OCI-M2 (cell line): ENCODE results near the gene RAD21L1.

Source experiments
- DNase-seq: peaks from one replicate; lab custom pipeline; 2025; ENCODE audit not compliant: unreplicated experiment; lab: John Stamatoyannopoulos, UW

RAD21L1 gene

DNA sequence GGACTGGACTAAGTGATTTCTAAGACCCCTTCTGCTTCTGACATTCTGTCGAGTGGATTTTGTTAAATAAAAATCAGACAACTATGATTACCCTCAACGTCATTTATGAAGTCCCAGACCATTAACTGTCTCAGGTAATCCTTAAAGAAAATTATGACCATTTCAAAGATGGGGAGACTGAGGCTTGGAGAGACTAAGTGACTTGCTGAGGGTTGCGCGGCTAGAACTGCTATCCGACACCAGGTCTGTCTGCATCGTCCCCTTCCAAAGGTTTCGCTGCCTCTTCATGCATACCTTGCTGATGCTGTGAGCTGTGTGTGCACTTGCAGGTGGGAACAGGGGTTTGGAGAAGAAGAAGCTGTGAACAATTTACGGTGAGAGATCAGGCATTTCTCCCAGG, 43.4 kb downstream of the RAD21L1 start:
- DNase-seq = no peak

GRCh38 chr20:1269850-1270249, 44.0 kb downstream of the RAD21L1 start:
- DNase-seq = no peak

- DNase-seq = no peak
Observed at GRCh38 chr20:1272368-1273100, 46.7 kb downstream of the RAD21L1 start.

DNA sequence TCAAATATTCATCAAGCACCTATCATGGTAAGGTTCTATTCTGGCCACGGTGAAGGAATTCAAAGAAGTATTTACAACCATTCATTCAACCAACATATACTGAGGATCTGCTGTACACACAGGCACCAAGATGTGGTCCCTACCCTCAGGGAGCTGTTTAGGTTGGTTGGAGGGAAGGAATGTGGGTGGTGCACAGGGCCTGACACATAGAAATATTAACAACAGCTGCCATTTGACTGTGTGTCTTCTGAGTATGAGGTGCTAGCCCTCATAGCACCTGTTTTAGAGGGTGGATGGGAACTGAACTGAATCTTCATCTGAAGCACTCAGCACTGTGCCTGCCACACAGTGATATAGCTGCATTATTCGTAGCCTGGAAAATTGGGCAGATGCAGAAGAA, 47.5 kb downstream of the RAD21L1 start:
- no peak for DNase-seq

- DNase-seq = no peak
Observed at GRCh38 chr20:1274485-1275311, 48.9 kb downstream of the RAD21L1 start.

DNA sequence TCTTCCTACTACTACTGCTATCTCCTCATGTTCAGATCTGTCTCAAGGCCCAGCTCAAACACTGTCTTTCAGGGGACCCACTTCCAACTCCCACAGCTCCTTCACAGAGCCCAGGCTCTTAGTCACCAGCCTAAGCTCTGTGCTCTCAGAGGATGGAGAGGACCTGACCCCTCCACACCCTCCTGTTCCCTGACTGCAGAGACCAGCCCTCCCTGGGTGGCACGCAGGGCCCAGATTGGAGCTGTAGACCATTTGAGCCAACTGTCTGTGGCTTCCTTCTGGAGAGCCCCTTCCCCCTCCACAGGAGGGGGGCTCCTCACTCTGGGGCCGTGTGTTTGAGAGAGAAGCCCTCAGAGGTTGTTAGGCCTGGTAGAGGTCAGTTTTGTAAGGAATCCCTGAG, 50.1 kb downstream of the RAD21L1 start:
- DNase-seq = no peak

DNA sequence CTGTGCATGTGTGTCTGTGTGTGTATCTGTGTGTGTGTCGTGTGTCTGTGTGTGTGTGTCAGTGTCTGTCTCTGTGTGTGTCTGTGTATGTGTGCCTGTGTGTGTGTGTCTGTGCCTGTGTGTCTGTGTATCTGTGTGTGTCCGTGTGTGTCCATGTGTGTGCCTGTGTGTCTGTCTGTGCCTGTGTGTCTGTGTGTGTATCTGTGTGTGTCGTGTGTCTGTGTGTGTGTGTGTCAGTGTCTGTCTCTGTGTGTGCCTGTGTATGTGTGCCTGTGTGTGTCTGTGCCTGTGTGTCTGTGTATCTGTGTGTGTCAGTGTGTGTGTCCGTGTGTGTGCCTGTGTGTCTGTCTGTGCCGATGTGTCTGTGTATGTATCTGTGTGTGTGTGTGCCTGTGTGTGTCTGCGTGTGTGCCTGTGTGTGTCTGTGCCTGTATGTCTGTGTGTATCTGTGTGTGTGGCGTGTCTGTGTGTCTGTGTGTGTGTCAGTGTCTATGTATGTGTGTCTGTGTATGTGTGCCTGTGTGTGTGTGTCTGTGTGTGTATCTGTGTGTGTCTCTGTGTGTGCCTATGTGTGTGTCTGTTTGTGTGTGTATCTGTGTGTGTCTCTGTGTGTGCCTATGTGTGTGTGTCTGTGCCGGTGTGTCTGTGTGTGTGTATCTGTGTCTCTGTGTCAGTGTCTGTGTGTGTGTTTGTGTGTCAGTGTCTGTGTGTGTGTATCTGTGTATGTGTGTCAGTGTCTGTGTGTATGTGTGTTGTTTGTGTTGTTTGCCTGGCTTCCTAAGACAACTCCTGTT, 51.9 kb downstream of the RAD21L1 start:
- no peak for DNase-seq

DNA sequence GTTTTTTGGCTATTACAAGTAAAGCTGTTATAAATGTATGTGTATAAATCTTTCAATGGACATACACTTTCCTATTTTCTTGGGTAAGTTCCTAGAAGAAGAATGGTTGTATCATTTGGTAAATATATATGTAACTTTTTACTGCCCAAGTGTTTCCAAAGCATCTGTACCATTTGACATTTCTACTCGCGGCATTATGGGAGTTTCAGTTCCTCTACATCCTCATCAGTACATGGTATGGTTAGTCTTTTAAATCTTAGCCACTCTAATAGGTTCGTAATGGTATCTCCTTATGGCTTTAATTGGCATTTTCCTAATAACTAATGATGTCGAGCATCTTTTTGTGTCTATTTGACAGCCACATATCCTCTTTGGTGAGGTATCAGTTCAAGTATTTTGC, 53.1 kb downstream of the RAD21L1 start:
- no peak for DNase-seq

DNA sequence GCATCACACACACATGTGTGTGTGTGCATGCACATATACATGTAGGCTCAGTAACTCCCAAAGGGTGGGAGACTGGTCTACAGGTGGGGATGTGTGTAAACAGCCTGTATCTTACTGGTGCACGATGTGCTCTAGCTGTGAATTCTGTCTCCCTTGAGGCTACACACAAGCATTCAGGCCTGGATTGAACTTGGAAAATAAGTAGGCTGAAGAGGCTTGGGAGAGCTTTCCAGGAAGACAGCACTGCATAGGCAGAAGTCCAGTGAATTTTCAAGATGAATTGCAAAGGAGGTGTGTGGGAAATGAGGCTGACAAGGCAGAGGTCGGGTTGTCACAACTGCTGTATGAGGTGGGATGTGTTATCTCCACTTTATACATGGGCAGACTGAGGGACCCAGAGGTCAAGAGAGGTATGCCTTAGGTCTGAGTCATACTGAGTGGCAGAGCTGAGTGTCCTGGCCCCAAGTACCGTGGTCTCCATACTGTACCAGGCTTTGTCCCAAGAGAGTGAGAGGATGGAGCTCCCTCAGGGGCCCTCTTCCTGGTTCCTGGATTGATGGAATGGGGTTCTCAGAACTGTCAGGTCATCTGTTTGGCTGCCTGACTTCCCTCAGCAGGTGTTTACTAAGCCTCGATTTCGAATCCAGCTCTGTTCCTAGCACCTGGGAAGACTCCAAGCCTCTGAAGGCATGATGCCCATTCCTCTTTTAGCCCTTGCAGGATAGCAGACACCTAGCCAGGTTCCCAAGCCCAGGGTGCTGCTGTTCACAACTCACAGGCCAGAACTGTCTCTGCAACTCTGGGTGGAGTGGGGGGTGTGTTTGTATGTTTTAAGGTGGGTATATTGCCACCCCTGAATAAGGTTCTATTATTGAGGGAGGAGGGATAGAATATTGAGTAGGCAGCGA, 54.6 kb downstream of the RAD21L1 start:
- no peak for DNase-seq

GRCh38 chr20:1281279-1282057, 55.6 kb downstream of the RAD21L1 start:
- no peak for DNase-seq

- no peak for DNase-seq
Observed at GRCh38 chr20:1282966-1283365, 57.1 kb downstream of the RAD21L1 start.

DNA sequence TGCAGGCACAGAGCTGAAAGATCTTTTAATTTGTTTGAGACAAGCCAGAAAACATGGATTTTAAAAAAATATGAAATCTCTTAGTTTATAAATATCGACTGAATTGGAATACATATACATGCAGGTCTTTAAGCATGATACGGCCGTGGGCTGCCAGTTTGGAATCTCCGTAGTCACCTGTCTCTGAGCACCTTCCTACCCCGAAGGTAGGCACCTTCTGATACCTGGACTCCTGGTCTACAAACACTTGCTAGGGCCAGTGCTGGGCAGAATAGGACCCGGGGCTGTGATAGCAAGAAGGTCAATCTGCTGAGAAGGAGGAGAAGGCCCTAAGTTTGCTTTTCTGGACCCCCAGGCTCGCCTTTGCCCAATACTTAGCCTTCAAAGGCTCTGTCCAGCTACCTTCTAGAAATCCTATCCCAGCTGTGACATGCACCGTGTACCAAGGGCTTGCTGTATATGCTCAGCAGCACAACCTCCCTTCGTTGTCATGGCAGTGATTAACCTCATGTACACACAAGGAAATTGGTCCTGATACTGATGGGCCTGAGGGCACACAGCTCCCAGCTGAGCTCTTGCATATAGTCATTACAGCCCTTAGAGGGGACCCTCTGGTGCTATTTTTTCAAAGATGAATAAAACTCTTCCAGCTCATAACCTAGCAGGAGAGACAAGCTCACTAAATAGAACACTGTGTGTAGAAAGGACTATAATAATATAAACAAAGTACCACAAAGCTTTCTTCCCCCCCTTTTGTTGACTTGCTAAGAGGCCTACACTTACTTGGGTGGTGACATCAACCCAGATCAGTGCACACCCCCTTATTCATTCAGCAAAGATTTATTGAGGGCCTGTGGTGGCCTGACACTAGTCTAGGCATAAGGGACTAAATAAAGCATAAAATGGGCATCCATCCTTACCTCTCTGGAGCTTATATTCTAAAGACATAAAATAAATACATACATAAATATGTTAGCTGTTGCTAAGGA, 58.0 kb downstream of the RAD21L1 start:
- DNase-seq = no peak

GRCh38 chr20:1286267-1287024, 60.6 kb downstream of the RAD21L1 start:
- no peak for DNase-seq

DNA sequence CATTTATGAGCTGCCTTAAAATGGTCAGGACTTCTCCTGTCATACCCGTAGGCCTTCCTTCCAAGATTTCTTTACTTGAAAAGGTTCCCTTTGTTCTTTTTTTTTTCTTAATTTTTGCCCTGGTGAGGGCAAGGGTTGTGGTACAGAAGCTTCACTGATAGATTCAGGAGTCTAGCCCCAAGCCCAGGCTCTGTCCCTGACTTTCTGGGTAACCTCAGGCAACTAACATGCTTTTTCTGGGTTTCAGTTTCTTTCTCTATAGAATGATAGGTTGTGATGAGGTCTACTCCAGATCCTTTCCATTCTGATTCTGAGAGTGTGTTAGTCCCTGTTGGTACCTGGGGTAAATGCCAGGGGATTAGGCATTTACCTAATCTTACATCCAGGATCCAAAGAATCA, 61.5 kb downstream of the RAD21L1 start:
- no peak for DNase-seq

DNA sequence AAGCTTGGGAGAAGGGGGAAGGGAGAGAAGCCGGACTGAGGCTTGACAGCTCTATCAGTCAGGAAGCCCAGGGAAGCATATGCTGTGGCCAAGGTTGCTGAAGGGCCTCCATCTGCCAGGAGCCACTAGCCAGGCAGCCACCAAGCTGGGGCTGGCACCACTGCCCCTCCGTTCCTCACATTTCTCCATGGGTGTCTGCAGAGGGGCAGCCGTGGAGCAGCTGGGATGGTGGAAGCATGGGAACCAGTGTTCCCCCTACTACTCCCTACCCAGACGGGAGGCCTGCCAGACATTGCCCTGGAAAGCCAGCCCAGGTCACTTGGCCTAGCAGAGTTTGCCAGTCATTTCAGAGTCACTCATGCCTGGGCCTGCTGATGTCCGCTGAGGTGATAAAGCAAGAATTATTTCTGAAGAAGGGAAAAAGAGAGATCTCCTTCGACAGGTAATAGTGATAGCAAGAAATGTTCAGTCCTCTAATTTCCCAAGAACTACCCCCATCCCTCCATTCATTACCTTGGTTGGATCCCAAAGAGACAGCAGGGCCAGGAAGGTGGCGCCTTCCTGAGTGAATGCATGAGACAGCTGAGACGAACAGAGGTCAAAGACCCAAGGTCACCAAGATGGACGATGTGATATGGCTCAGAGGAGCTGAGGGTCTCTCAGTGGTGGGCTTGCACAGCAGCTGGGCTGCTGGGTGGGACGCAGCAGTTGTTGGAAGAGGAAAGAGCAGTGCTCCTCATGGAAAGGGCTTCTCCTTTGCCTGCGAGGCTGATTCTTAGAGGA, 62.1 kb downstream of the RAD21L1 start:
- no peak for DNase-seq

- no peak for DNase-seq
Observed at GRCh38 chr20:1291191-1291741, 65.4 kb downstream of the RAD21L1 start.

GRCh38 chr20:1292620-1293019, 66.8 kb downstream of the RAD21L1 start:
- no peak for DNase-seq
